Lower leg skin (tissue), 4 donors: ENCODE measurements around the gene NAALADL2. TPM values are rescaled to one million over a fixed set of nuclear protein-coding genes. Genes with fewer than 3 reads are reported as not detected.

Experiments
- DNase-seq, 2 donors: peaks; one replicate each; pipeline ENCODE4 v3.0.0-alpha.2; 2019; ENCODE audit warnings: low spot score in 2 of 2
- H3K4me3 ChIP-seq: fragments of 200-600 bp; sonication (generic); 2 replicates; pipeline ENCODE4 v1.5.1; 2017; ENCODE audit warnings: mild to moderate bottlenecking, low read depth; ENCODE audit not compliant: poor library complexity, severe bottlenecking
- POLR2A ChIP-seq, 2 donors: fragments of 450-650 bp; IDR thresholded peaks; one replicate each; pipeline ENCODE4 v1.6.1; 2016 to 2017; ENCODE audit warnings: antibody characterized with exemption in 2 of 2, mild to moderate bottlenecking in 1 of 2, moderate library complexity in 1 of 2
- WGBS, 2 donors: methylation state at CpG; one replicate each; pipeline ENCODE4 v1.1.5; 2018; 5-methylcytosine and 5-hydroxymethylcytosine counted together
- intact Hi-C: fragments of 100-400 bp; cut with DNase I; formaldehyde crosslinking; loops from one replicate; pipeline ENCODE4 v1.15.0; 2023; ENCODE audit warnings: low total_unique reads
- total RNA-seq, 4 donors: library from RNA; depleted of rRNA; stranded (reverse); fragments of >200 nt; gene quantifications; one replicate each; pipeline ENCODE4 v1.1.0, GENCODE V29; 2016
- TF ChIP-seq, protein P1 (sequence below), 3 donors: fragments of 450-650 bp; IDR thresholded peaks; one replicate each; pipeline ENCODE4 v1.5.1; 2016; ENCODE audit warnings: antibody characterized with exemption in 3 of 3, mild to moderate bottlenecking in 3 of 3, moderate library complexity in 2 of 3

The NAALADL2 gene
- total RNA-seq, 4 donors from 2014 or later, result 3.6 to 8.1 (median 4.6) TPM

DNA sequence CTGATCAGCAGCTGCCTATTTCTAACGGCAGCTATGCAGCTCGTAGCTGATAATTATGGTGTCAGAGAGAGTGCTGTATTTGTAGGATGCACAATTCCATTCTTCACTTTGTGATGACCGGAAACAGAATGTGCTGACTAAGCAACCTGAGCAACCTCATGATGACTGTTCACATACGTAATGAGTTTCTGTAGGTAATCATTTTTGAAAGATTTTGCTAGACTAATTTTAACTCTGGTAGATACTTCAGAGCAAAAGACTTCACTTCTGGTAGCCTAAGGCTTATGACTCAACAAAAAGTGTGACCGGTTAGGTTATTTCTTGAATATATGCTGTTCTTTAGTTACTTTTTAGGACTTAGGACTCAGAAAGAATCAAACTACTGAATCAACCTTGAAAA is 567.7 kb downstream of the NAALADL2 start:
- WGBS, 2 donors, result 77 to 83% methylated on average over 5 of the region's 5 CpGs
- no peak overlapping the region for H3K4me3 ChIP-seq
- TF ChIP-seq, protein P1, sequence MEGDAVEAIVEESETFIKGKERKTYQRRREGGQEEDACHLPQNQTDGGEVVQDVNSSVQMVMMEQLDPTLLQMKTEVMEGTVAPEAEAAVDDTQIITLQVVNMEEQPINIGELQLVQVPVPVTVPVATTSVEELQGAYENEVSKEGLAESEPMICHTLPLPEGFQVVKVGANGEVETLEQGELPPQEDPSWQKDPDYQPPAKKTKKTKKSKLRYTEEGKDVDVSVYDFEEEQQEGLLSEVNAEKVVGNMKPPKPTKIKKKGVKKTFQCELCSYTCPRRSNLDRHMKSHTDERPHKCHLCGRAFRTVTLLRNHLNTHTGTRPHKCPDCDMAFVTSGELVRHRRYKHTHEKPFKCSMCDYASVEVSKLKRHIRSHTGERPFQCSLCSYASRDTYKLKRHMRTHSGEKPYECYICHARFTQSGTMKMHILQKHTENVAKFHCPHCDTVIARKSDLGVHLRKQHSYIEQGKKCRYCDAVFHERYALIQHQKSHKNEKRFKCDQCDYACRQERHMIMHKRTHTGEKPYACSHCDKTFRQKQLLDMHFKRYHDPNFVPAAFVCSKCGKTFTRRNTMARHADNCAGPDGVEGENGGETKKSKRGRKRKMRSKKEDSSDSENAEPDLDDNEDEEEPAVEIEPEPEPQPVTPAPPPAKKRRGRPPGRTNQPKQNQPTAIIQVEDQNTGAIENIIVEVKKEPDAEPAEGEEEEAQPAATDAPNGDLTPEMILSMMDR (IDR thresholded peaks at IDR 0.05), result no peak
- no peak for TF ChIP-seq POLR2A (IDR thresholded peaks at IDR 0.05)
- no peak for DNase-seq
- intact Hi-C loops, result no loop called here

DNA sequence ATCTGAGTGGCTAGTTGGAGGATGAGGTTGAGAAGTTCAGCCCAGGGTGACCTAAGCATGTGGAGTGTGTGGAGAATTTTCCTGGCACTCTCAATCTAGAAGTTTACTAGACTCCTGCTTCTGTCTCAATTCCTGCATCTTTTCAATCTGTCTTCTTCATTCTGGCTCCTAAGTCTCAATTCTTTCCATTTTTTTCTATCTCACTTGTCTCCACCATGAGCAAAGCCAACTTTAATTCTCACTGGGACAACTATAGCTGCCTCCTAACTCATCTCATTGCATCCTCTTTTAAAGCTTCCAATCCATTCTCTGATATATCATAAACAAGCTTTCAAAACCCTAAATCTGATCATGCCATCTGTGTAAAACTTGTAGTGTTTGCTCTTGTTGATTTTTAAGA is 569.3 kb downstream of the NAALADL2 start:
- TF ChIP-seq POLR2A (IDR thresholded peaks at IDR 0.05), result no peak
- TF ChIP-seq, protein P1 (IDR thresholded peaks at IDR 0.05), result no peak
- intact Hi-C loops, result no loop called here
- no peak for DNase-seq
- H3K4me3 ChIP-seq, result no peak overlapping the region

DNA sequence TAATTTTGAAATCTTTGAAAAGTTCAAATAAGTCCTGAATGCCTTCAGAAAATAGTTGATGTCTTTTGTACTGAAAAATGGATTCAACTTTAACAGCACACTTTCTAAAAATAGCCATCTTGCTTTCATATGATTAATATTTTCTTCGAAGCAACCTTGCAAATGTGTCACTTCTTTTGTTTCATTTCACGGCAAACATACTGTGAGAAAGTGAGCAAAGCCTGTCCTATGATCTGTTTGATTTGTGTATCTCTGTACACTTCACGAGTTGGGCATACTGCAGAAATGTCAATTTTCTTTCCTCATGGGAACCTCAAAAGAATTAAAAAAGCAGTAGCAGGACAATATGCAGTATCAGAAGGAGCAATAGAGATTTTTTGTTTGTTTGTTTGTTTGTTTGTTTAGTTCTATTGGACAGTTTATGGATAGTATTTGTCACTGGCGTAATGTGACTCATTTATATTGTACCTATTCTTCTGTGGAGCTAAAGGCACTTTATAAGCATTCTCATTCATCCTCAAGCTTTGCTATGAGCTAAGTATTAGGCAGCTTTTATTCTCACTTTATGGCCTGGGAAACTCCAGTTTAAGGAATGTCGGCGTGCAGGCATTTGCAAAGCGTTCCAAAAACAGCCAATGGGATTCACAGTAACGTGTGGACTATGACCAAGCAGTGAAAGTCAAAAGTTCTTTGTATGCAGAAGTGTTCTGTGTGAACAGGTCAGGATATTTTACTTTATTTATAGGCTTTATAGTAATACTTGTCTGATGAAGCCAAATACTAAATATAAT is 572.0 kb downstream of the NAALADL2 start:
- no peak overlapping the region for H3K4me3 ChIP-seq
- no peak for TF ChIP-seq POLR2A (IDR thresholded peaks at IDR 0.05)
- WGBS, 2 donors, result 46 to 49% methylated on average over 8 of the region's 8 CpGs
- intact Hi-C loops, result no loop called here
- no peak for DNase-seq

DNA sequence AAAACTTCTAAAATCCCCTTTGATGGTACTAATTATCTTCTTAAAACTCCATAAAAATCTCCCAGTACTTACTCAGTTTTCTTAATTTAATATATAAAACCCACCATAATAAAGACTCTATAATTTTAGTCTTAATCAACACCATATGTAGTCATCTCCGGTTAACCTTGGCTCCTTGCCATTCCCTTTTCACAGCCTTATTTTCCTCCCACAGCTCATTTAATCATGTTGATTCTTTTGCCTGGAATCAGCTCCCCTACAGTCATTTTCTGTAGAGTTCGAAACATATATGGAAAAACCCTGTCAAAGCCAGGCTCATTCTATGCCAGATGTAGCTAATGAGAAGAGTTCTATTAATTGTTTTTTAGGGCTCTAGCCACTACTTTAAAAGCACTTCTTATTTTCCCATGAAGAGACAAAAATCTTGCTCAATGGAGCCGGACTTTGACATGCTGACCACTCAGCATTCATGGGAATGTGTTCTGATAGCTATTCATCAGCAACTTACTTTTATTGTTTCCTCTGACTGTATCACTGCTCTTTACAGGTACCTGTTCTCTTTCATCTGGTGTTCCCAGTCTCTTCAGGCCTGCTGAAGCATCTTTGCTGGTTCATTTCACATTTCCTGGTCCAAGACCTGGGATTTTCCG is 573.4 kb downstream of the NAALADL2 start:
- intact Hi-C loops, result no loop called here
- DNase-seq, result no peak
- no peak overlapping the region for H3K4me3 ChIP-seq
- TF ChIP-seq, protein P1 (IDR thresholded peaks at IDR 0.05), result no peak
- TF ChIP-seq POLR2A (IDR thresholded peaks at IDR 0.05), result no peak
- 62% methylated on average over 4 of the region's 4 CpGs for WGBS, 2 donors

DNA sequence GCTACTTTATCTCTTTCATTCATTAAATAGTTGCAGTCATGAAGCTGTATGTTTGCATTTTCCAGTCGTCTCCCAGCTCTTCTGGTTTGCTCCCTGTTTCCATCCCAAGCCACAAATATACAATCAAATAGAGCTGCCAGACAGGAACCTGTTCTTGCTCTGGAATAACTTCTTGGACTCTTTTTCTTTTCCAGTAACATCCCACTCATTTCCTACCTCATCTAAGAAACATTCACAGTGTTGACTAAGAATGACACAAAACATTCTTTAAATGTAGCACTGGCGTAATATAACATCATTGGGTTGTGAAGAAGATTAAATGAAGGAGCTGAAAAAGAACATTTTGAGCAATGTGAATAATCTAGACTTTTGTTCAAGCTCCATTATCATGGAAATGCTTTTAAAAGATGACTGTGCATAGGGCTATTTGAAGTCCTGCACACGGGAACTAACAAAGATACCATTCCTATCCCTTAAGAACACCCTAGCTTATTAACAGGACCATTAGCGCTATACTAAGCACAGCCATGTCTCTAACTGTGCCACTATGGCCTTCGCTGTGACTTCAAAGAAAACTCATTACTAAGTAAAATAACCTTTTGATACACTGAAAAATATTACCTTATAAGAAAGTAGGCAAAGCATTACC is 574.0 kb downstream of the NAALADL2 start:
- intact Hi-C loops, result no loop called here
- WGBS, 2 donors, result 80 to 87% methylated on average over 5 of the region's 5 CpGs
- no peak for TF ChIP-seq POLR2A (IDR thresholded peaks at IDR 0.05)
- TF ChIP-seq, protein P1 (IDR thresholded peaks at IDR 0.05), result no peak
- no peak for DNase-seq
- no peak overlapping the region for H3K4me3 ChIP-seq

DNA sequence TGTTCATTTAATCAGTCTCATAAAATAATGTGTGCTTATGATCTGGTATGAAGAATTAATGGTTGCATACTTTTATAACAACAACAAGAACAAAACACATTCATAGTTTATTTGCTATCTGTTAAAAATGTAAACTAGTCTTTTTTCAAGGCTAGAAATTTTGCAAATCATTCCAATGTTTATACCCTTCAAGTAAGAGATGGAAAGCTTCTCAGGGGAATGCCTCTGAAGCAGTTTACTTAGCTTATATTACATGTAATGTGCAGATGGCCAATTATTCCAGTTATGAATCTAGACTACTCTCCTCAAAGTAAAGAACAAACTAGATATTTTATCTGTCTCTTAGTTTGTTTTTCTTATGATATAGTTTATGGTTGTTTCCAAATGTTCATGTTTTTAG is 575.4 kb downstream of the NAALADL2 start:
- intact Hi-C loops, result no loop called here
- no peak for DNase-seq
- TF ChIP-seq, protein P1 (IDR thresholded peaks at IDR 0.05), result no peak
- TF ChIP-seq POLR2A (IDR thresholded peaks at IDR 0.05), result no peak
- no peak overlapping the region for H3K4me3 ChIP-seq
